Neural progenitor cell (in vitro differentiated cells): ENCODE data around the gene EDN2. TPM values are rescaled to one million over a fixed set of nuclear protein-coding genes. Genes with fewer than 3 reads are reported as not detected.

Source experiments
- DNase-seq: peaks from one replicate; pipeline ENCODE4 v3.0.0-alpha.2; 2016; ENCODE audit warnings: low spot score
- H2AFZ ChIP-seq: fragments of 200-600 bp; sonication (generic); replicated peaks from 2 replicates; pipeline ENCODE4 v1.6.1; 2016; ENCODE audit warnings: antibody characterized with exemption
- H3F3A ChIP-seq: fragments of 200-600 bp; sonication (generic); 2 replicates; pipeline ENCODE4 v1.6.1; 2016; ENCODE audit warnings: antibody characterized with exemption, low read depth
- H3K27ac ChIP-seq: fragments of 200-600 bp; sonication (generic); 2 replicates; pipeline ENCODE4 v1.5.1; 2016; ENCODE audit warnings: mild to moderate bottlenecking
- H3K27me3 ChIP-seq: fragments of 200-600 bp; sonication (generic); 2 replicates; pipeline ENCODE4 v1.6.1; 2016; ENCODE audit warnings: mild to moderate bottlenecking, moderate library complexity
- H3K36me3 ChIP-seq: fragments of 200-600 bp; sonication (generic); 2 replicates; pipeline ENCODE4 v1.5.1; 2016
- H3K4me1 ChIP-seq: fragments of 200-600 bp; sonication (generic); 2 replicates; pipeline ENCODE4 v1.6.1; 2016; ENCODE audit warnings: mixed run types
- H3K4me2 ChIP-seq: fragments of 200-600 bp; sonication (generic); 2 replicates; pipeline ENCODE4 v1.6.1; 2016
- H3K4me3 ChIP-seq: fragments of 200-600 bp; sonication (generic); 2 replicates; pipeline ENCODE4 v1.5.1; 2016
- H3K79me2 ChIP-seq: fragments of 200-600 bp; sonication (generic); 2 replicates; pipeline ENCODE4 v1.6.1; 2016; ENCODE audit warnings: low read depth
- H3K9ac ChIP-seq: fragments of 200-600 bp; sonication (generic); 2 replicates; pipeline ENCODE4 v1.6.1; 2016
- H3K9me3 ChIP-seq: fragments of 200-600 bp; sonication (generic); 2 replicates; pipeline ENCODE4 v1.5.1; 2016; ENCODE audit warnings: low read depth
- H4K20me1 ChIP-seq: fragments of 200-600 bp; sonication (generic); 2 replicates; pipeline ENCODE4 v1.6.1; 2016; ENCODE audit warnings: low read depth
- H3K27ac Mint-ChIP-seq: 3 replicates; pipeline ENCODE4 v1.8.0; 2021; ENCODE audit warnings: mixed read lengths
- H3K27me3 Mint-ChIP-seq: 2 replicates; pipeline ENCODE4 v1.8.0; 2022; ENCODE audit warnings: low read depth, mild to moderate bottlenecking, inconsistent platforms, moderate library complexity, mixed read lengths; ENCODE audit not compliant: insufficient read depth
- H3K36me3 Mint-ChIP-seq: 3 replicates; pipeline ENCODE4 v1.8.0; 2021; ENCODE audit warnings: mixed read lengths
- H3K4me1 Mint-ChIP-seq: 3 replicates; pipeline ENCODE4 v1.8.0; 2021; ENCODE audit warnings: mixed read lengths
- H3K4me3 Mint-ChIP-seq: 3 replicates; pipeline ENCODE4 v1.8.0; 2021; ENCODE audit warnings: mild to moderate bottlenecking, moderate library complexity, mixed read lengths
- H3K9me3 Mint-ChIP-seq: 3 replicates; pipeline ENCODE4 v1.8.0; 2020; ENCODE audit warnings: mixed read lengths
- CTCF ChIP-seq: fragments of 200-600 bp; sonication (generic); IDR thresholded peaks from 2 replicates; pipeline ENCODE4 v1.5.1; 2017; ENCODE audit warnings: antibody characterized with exemption, mild to moderate bottlenecking
- EZH2 ChIP-seq: fragments of 200-600 bp; sonication (generic); IDR thresholded peaks from 2 replicates; pipeline ENCODE4 v1.6.1; 2017; ENCODE audit warnings: antibody characterized with exemption, mild to moderate bottlenecking, moderate library complexity
- EZH2phosphoT487 ChIP-seq: fragments of 200-600 bp; sonication (generic); IDR thresholded peaks from 2 replicates; pipeline ENCODE4 v1.6.1; 2017; ENCODE audit warnings: antibody characterized with exemption
- total RNA-seq: library from RNA; depleted of rRNA; stranded (reverse); fragments of >200 nt; gene quantifications from 2 replicates; pipeline ENCODE4 v1.2.3, GENCODE V29; 2015; ENCODE audit warnings: low replicate concordance

Gene EDN2
- total RNA-seq, 1 donor from 2014 or later = not detected

GRCh38 chr1:41488040-41488951 lies 3.8 kb upstream of the EDN2 start:
- Histone ChIP-seq H3K9ac (no peak overlapping the region), H3K27ac (no peak overlapping the region), H2AFZ (no peak overlapping the region), H3K79me2 (no peaks in the 10 kb centered on the region), H3K36me3 (no peaks in the 10 kb centered on the region), H3K4me1 (peaks cover 42% of the 10 kb centered on the region), H3K4me3 (no peak overlapping the region), H3K4me2 (peak overlapping the region; percentile 78), H3K27me3 (peaks cover 12% of the 10 kb centered on the region), H3K9me3 (no peaks in the 10 kb centered on the region), H4K20me1 (peaks cover 10% of the 10 kb centered on the region), H3F3A (peaks cover 30% of the 10 kb centered on the region)
- Mint-ChIP-seq H3K36me3 (no peaks in the 10 kb centered on the region), H3K9me3 (peaks cover 4% of the 10 kb centered on the region), H3K27me3 (peaks cover 23% of the 10 kb centered on the region), H3K27ac (peak overlapping the region; percentile 74), H3K4me3 (peak overlapping the region; percentile 38), H3K4me1 (peaks cover 55% of the 10 kb centered on the region)
- TF ChIP-seq EZH2phosphoT487 (no peak), CTCF (no peak), EZH2 (no peak)
- DNase-seq = peak; percentile 31

GRCh38 chr1:41487126-41488039 lies 2.9 kb upstream of the EDN2 start:
- Histone ChIP-seq H3K4me3 (peak overlapping the region; percentile 31), H3K79me2 (no peaks in the 10 kb centered on the region), H3K9me3 (no peaks in the 10 kb centered on the region), H3K9ac (no peak overlapping the region), H3K4me1 (peaks cover 42% of the 10 kb centered on the region), H3K36me3 (no peaks in the 10 kb centered on the region), H3K27ac (peak overlapping the region; percentile 28), H3K4me2 (peak overlapping the region; percentile 78), H4K20me1 (peaks cover 10% of the 10 kb centered on the region), H3F3A (peaks cover 30% of the 10 kb centered on the region), H3K27me3 (peaks cover 12% of the 10 kb centered on the region), H2AFZ (no peak overlapping the region)
- Mint-ChIP-seq H3K4me3 (peak overlapping the region; percentile 80), H3K9me3 (peaks cover 4% of the 10 kb centered on the region), H3K36me3 (no peaks in the 10 kb centered on the region), H3K27ac (peak overlapping the region; percentile 96), H3K4me1 (peaks cover 63% of the 10 kb centered on the region), H3K27me3 (peaks cover 24% of the 10 kb centered on the region)
- no peak for TF ChIP-seq EZH2
- no peak for TF ChIP-seq EZH2phosphoT487
- no peak for TF ChIP-seq CTCF
- no peak for DNase-seq

- Mint-ChIP-seq H3K27me3 (peaks cover 23% of the 10 kb centered on the region), H3K4me3 (peak overlapping the region; percentile 80), H3K36me3 (no peaks in the 10 kb centered on the region), H3K27ac (peak overlapping the region; percentile 96), H3K9me3 (peaks cover 4% of the 10 kb centered on the region), H3K4me1 (peaks cover 64% of the 10 kb centered on the region)
- H3K4me3 ChIP-seq = peak overlapping the region; percentile 31
- no peaks in the 10 kb centered on the region for H3K9me3 ChIP-seq
- H3K4me1 ChIP-seq = peaks cover 42% of the 10 kb centered on the region
- H3K36me3 ChIP-seq = no peaks in the 10 kb centered on the region
- H3K4me2 ChIP-seq = peak overlapping the region; percentile 78
- H3K27me3 ChIP-seq = peaks cover 12% of the 10 kb centered on the region
- TF ChIP-seq CTCF (no peak), EZH2phosphoT487 (peak; percentile 53)
- peaks cover 10% of the 10 kb centered on the region for H4K20me1 ChIP-seq
- no peak overlapping the region for H2AFZ ChIP-seq
- no peak overlapping the region for H3K9ac ChIP-seq
- H3K79me2 ChIP-seq = no peaks in the 10 kb centered on the region
- DNase-seq = peak; percentile 85
- H3F3A ChIP-seq = peaks cover 30% of the 10 kb centered on the region
- peak overlapping the region; percentile 28 for H3K27ac ChIP-seq
These were observed 2.1 kb upstream of the EDN2 start for GRCh38 chr1:41486371-41487125.
